ENCODE results near the gene GPR137.
"Not testable (repeated sequence)": the region's sequence is repeated elsewhere in the genome, so short reads cannot be mapped to it uniquely, and the experiment has no call there.

GPR137 gene

GRCh38 chr11:64245797-64246620 lies 39.6 kb upstream of the GPR137 start:
- Histone ChIP-seq H3K9me2 (replicated peaks; ENCODE audit: control insufficient read depth, low read length) (no peaks in the 10 kb centered on the region), H4K20me1 (ENCODE audit: control insufficient read depth, insufficient read depth, low read depth, low read length) (no peaks in the 10 kb centered on the region), H3K4me1 (ENCODE audit: control insufficient read depth, low read length) (peaks cover 58% of the 10 kb centered on the region), H3K79me2 (ENCODE audit: control insufficient read depth, low read length) (peaks cover 45% of the 10 kb centered on the region), H3K9me3 (ENCODE audit: control insufficient read depth, insufficient read depth, low read length) (no peaks in the 10 kb centered on the region), H3K27ac (ENCODE audit: low read depth, low read length) (peak overlapping the region; percentile 85), H3F3A (ENCODE audit: control insufficient read depth, insufficient read depth) (peaks cover 27% of the 10 kb centered on the region), H3K36me3 (ENCODE audit: control insufficient read depth, low read length) (peaks cover 43% of the 10 kb centered on the region), H3K4me2 (ENCODE audit: low read length) (peak overlapping the region; percentile 89), H3K27me3 (ENCODE audit: control insufficient read depth, low read length) (no peaks in the 10 kb centered on the region), H3K4me3 (ENCODE audit: low read length) (peak overlapping the region; percentile 97)
- TF ChIP-seq, protein P1, sequence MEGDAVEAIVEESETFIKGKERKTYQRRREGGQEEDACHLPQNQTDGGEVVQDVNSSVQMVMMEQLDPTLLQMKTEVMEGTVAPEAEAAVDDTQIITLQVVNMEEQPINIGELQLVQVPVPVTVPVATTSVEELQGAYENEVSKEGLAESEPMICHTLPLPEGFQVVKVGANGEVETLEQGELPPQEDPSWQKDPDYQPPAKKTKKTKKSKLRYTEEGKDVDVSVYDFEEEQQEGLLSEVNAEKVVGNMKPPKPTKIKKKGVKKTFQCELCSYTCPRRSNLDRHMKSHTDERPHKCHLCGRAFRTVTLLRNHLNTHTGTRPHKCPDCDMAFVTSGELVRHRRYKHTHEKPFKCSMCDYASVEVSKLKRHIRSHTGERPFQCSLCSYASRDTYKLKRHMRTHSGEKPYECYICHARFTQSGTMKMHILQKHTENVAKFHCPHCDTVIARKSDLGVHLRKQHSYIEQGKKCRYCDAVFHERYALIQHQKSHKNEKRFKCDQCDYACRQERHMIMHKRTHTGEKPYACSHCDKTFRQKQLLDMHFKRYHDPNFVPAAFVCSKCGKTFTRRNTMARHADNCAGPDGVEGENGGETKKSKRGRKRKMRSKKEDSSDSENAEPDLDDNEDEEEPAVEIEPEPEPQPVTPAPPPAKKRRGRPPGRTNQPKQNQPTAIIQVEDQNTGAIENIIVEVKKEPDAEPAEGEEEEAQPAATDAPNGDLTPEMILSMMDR (IDR thresholded peaks at IDR 0.05; ENCODE audit: low read depth, low read length, poor library complexity, severe bottlenecking), result peak; percentile 9
- no peak for TF ChIP-seq EZH2phosphoT487 (IDR thresholded peaks at IDR 0.05; ENCODE audit: borderline replicate concordance, low read length)

DNA sequence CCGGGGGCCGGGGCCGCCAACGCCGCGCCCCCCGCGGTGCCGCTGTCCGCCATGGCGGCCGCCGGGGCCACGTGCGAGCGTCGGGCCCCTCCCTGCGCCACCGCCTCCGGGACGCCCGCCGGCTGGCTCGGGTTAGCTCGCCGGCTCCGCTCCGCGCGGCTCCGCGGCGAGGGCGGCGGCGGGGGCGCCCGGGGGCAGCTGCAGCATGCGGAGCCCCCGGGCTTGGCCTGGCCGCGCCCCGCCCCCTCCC lies 39.1 kb upstream of the GPR137 start:
- Histone ChIP-seq H3K36me3 (ENCODE audit: control insufficient read depth, low read length) (peaks cover 41% of the 10 kb centered on the region), H3K4me3 (ENCODE audit: low read length) (peak overlapping the region; percentile 97), H3F3A (ENCODE audit: control insufficient read depth, insufficient read depth) (peaks cover 27% of the 10 kb centered on the region), H3K27ac (ENCODE audit: low read depth, low read length) (peak overlapping the region; percentile 85), H3K79me2 (ENCODE audit: control insufficient read depth, low read length) (peaks cover 44% of the 10 kb centered on the region), H3K4me1 (ENCODE audit: control insufficient read depth, low read length) (peaks cover 60% of the 10 kb centered on the region)
- H3K27me3 ChIP-seq (ENCODE audit: control insufficient read depth, low read length); H3K9me2 ChIP-seq (replicated peaks; ENCODE audit: control insufficient read depth, low read length); H4K20me1 ChIP-seq (ENCODE audit: control insufficient read depth, insufficient read depth, low read depth, low read length); H3K9me3 ChIP-seq (ENCODE audit: control insufficient read depth, insufficient read depth, low read length); H3K4me2 ChIP-seq (ENCODE audit: low read length): not testable (repeated sequence)

DNA sequence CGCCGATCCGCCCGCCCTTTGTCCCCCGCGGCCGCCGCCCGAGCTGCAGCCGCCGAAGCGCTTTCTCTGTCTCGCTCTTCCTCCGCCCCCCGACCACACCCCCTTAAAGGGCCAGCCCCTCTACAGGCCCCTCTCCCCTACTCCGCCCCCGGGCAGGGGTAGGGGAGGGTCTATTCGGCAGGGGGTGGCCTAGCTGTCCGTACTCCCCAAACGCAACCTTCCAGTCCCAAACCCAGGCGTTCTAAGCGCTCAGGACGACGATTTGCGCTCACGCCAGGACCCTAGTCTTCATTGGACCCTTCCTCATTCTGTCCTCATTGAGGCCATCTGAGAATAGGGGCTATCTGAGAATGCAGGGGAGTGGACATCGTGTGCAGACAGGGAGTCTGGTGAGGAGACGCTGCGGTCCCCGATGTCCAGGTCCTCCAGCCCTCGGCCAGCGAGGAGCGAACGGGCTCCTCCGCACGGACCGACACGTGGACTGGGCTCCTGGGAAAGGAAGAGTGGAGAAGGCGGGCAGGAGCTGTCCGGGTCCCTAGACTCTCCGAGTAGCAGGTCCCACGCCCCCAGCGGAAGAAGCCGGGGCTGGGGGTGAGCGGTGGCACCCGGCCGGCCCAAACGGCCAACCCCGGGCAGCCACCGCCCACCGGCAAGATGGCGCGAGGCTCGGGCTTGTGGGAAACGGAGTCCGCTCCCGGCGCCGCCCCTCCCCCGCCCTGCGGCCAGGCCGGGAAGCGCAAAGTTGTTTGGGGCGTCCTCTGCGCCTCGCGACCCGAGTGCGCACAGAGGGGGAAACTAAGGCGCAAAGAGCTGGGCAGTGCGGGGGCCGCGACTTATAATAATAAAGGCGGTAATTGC lies 38.5 kb upstream of the GPR137 start, which contains the start of gene PPP1R14B:
Gene PPP1R14B (minus strand): TSS at position 73 of the 858 bp plus-strand sequence. CDS start 270 bp downstream, outside the sequence.
- peaks cover 62% of the 10 kb centered on the region for H3K4me1 ChIP-seq (ENCODE audit: control insufficient read depth, low read length)
- no peaks in the 10 kb centered on the region for H3K9me3 ChIP-seq (ENCODE audit: control insufficient read depth, insufficient read depth, low read length)
- peak within 1 kb of the TSS; percentile 97 for H3K4me3 ChIP-seq (ENCODE audit: low read length)
- H3F3A ChIP-seq (ENCODE audit: control insufficient read depth, insufficient read depth), result peaks cover 27% of the 10 kb centered on the region
- no peaks in the 10 kb centered on the region for H3K9me2 ChIP-seq (replicated peaks; ENCODE audit: control insufficient read depth, low read length)
- peaks cover 38% of the 10 kb centered on the region for H3K36me3 ChIP-seq (ENCODE audit: control insufficient read depth, low read length)
- H3K27ac ChIP-seq (ENCODE audit: low read depth, low read length), result peak within 1 kb of the TSS; percentile 85
- TF ChIP-seq, protein P1 (IDR thresholded peaks at IDR 0.05; ENCODE audit: low read depth, low read length, poor library complexity, severe bottlenecking), result peak; percentile 32
- no peak for TF ChIP-seq EZH2phosphoT487 (IDR thresholded peaks at IDR 0.05; ENCODE audit: borderline replicate concordance, low read length)
- peaks cover 44% of the 10 kb centered on the region for H3K79me2 ChIP-seq (ENCODE audit: control insufficient read depth, low read length)
- peak within 1 kb of the TSS; percentile 89 for H3K4me2 ChIP-seq (ENCODE audit: low read length)
- no peaks in the 10 kb centered on the region for H4K20me1 ChIP-seq (ENCODE audit: control insufficient read depth, insufficient read depth, low read depth, low read length)
- H3K27me3 ChIP-seq (ENCODE audit: control insufficient read depth, low read length), result no peaks in the 10 kb centered on the region
